HPDE6-E6E7 (cell line): ENCODE results near the gene APP.
"Not testable (repeated sequence)": the region's sequence is repeated elsewhere in the genome, so short reads cannot be mapped to it uniquely, and the experiment has no call there.

Experiments
- DNase-seq: peaks from one replicate; pipeline ENCODE4 v3.0.0; 2011; ENCODE audit warnings: missing footprints; ENCODE audit errors: extremely low spot score

Gene APP

GRCh38 chr21:26098772-26099397 lies 71.7 kb downstream of the APP start:
- peak; percentile 38 for DNase-seq

- no peak for DNase-seq
Observed at GRCh38 chr21:26097475-26097874, 73.1 kb downstream of the APP start.

- no peak for DNase-seq
Observed at GRCh38 chr21:26096494-26097371, 73.8 kb downstream of the APP start.

DNA sequence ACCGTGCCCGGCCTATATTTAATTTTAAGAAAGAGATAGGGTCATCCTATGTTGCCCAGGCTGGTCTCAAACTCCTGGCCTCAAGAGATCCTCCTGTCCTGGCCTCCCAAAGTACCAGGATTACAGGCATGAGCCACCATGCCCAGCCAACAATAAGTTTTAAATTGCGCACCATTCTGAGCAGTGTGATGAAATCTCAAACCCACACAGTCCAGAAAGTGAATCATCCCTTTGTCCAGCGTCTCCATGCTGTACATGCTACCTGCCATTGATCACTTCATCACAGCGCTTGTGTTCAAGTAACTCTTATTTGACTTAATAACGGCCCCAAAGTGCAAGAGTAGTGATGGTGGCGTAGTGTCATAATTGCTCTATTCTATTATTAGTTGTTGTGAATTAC lies 75.4 kb downstream of the APP start:
- DNase-seq: no peak

DNA sequence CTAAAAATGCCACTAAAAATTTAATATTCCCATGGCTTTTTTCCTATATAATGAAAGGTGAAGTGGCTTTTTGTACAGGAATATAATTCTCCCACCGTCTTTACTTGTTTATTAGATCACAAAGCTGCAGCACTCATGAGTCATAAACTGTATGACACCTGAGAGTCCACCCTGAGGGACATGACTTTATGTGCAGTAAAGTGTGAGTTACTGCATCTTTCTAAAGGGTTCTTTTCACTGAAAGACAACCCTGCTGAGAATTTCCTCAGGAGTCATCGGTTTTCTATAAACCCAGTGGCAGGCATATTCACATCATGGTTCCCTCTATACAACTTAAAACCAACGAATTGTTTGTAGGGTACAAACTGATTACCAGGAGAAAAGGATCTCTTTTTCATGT lies 77.4 kb downstream of the APP start:
- DNase-seq: peak; percentile 13

- DNase-seq: no peak
Observed at GRCh38 chr21:26091480-26092018, 79.0 kb downstream of the APP start.

DNA sequence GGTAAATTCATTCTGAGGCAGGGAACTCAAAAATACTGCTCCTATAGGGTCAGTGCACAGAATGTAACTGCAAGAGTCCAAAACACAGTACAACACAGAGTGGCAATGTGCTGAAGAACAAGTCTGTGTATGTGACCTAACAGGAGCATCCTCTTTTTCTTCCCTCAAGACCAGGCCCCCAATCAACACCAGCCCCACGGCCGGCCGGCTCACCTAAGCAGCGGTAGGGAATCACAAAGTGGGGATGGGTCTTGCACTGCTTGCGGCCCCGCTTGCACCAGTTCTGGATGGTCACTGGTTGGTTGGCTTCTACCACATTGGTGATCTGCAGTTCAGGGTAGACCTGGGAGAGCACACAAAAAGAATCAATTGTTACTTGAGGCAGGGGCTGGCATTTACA lies 80.8 kb downstream of the APP start:
- no peak for DNase-seq

DNA sequence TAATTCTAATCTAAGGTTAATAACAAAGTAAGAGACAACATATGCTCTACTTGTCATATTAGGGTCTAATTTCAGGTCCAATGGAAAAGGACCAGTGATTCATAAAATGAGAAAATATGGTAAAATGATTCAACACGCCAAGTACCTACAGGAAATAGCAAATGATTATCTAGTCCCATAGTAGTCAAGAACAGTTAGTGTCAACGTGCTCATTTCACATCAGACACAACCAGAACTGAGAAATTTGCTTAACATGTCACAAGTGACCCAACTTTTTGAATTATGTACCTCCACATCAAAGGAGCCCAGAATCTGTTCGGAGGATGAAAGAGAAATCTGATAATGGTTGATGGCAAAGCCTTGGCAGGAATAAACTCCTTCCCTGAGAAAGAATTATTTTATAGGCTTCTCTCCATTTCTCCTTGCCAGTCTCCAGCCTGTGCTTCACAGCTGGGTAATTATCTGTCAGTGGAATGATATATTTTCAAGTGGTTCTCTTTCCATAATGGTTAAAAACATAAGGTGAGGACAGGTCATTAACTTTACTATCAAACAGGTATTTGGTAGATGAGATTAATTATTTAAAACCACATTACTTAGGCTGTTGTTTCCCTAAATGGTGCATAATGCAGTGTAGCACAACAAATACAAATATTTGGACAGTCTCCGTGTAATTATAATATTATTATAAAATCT lies 83.2 kb downstream of the APP start:
- DNase-seq: no peak

GRCh38 chr21:26085882-26086281 lies 84.7 kb downstream of the APP start:
- DNase-seq: no peak

- DNase-seq: no peak
Observed at GRCh38 chr21:26085127-26085526, 85.4 kb downstream of the APP start.

DNA sequence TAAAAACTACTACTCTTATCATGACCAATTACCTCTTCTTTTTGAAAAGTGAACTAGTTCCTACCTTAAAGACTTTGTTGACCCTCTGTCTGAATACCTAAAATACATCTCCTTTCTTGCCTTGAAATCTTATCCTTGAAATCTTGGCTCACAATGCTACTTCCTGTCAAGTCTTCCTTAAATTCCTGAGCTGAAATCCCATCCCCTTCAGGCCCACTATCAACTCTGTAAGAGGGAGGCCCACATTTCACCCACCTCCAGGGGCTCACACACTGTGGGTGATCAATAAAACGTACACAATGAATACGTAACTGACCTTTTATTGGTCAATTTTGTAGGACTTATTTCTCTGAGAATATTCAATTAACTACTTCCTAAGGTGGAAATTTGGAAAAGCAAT lies 88.0 kb downstream of the APP start:
- no peak for DNase-seq

DNA sequence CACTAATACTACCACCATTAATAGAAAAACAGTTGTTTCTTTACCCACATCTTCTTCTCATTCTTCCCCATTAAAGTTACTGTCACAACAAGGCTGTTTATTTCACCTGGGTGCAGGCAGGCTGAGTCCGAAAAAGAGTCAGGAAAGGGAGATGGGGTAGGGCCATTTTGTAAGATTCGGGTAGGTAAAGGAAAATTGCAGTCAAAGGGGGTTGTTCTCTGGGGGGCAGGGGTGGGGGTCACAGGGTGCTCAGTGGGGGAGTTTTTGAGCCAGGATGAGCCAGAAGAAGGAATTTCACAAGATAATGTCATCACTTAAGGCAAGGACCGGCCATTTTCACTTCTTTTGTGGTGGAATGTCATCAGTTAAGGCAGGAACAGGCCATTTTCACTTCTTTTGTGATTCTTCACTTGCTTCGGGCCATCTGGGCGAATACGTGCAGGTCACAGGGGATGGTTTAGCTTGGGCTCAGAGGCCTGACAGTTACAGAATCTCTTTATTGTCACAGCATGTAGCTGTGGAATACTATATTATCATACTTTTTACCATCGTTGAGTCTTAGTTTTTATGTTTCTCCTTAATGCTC lies 89.3 kb downstream of the APP start:
- not testable (repeated sequence) for DNase-seq

- DNase-seq: no peak
Observed at GRCh38 chr21:26080211-26080610, 90.4 kb downstream of the APP start.

- no peak for DNase-seq
Observed at GRCh38 chr21:26079366-26079765, 91.2 kb downstream of the APP start.

DNA sequence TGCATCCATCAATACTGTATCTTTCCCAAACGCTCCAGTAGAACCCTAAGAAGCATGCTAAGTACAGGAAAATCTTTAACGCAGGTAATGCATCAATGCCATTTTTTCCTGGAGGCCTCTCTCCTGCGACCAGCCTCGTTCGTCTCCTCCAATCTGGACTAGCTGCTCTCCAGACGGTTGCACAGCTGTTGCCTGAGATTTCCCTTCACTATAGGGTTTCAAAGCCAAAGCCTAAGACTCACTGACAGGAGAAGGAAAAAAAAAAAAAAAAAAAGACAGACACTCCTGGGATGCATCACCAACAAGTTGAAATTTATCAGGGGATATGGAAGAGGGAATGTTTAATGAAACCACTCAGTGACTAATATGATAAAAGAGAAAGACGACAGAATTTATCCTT lies 93.0 kb downstream of the APP start:
- no peak for DNase-seq

- DNase-seq: no peak
Observed at GRCh38 chr21:26072666-26073615, 97.6 kb downstream of the APP start.

GRCh38 chr21:26070822-26071425 lies 99.6 kb downstream of the APP start:
- DNase-seq: no peak

- no peak for DNase-seq
Observed at GRCh38 chr21:26070121-26070520, 100.4 kb downstream of the APP start.

DNA sequence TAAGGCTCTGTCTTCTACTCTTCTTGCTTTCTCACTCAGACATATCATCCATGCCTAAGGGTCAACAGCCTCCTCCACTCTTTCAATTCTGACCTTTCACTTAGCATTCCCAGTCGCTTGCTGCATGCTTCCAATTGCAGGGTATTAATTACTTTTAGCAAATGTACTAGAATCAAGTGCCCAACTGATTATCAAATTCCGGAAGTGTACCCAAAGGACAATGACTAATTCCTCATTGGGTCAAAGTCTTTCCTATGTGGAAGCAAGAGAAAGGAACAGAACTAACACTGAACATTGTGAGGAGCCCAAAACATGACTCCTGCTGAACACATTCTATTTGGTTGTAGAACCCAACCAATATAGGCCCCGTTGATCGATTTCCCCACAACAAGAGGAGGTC lies 101.8 kb downstream of the APP start:
- no peak for DNase-seq

DNA sequence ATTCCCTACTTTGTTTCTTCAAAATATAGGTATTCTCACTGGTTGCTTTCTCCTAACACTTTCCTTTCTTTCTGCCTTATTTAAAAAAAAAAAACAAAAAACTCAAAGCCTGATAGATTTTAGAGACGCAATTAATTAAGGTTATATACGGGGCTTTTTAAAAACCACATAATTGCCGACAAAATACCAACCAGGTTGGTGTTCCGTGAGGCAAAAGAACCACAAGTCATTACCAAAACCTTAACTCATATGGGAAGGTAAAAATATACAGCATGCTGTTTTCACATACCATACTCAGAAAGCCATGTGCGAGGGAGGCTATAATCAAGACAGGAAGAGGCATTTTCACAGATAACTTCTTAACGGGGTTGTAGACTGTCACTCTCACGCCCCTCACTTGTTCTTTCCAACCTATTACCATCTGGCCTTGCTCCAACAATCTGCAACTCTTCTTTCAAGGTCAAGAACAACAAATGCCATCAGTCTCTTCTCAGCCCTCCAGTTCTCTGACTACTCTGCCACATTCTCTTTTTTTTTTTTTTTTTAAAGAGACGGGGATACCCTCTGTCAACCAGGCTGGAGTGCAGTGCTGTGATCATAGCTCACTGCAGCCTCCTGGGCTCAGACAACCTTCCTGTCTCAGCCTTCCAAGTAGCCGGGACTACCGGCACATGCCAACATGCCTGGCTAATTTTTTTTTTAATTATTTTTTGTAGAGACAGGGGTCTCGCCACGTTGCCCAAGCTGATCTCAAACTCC lies 102.6 kb downstream of the APP start:
- no peak for DNase-seq
